Measurements from ENCODE around the gene IL16. TPM values are rescaled to one million over a fixed set of nuclear protein-coding genes. Genes with fewer than 3 reads are reported as not detected.
"Not testable (repeated sequence)": the region's sequence is repeated elsewhere in the genome, so short reads cannot be mapped to it uniquely, and the experiment has no call there.

The IL16 gene
- polyA plus RNA-seq, 1 donor: 8.1 TPM

DNA sequence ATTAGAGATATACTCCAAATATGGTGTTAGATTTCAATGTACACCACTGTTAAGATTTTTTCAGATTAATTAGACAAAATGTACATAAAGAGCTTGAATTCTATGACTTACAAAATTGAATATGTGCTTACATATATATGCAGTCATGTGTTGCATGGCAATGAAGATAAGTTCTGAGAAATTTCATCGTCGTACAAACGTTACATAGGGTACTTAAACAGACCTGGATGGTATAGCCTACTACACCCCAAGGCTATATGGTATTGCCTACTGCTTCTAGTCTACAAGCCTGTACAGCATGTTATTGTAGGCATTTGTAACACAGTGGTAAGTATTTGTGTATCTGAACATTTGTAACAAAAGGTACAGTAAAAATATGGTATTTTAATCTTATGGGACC, 9.3 kb downstream of the IL16 start:
- DNase-seq: no peak
- Histone ChIP-seq H3K36me3 (ENCODE audit: control insufficient read depth, insufficient read depth, low read length) (no peaks in the 10 kb centered on the region), H3K27me3 (ENCODE audit: control insufficient read depth, insufficient read depth, low read length) (no peaks in the 10 kb centered on the region), H3K4me3 (ENCODE audit: low read length) (no peak overlapping the region), H3K4me1 (ENCODE audit: control insufficient read depth, insufficient read depth, low read length) (no peaks in the 10 kb centered on the region), H3K27ac (ENCODE audit: low read length) (no peak overlapping the region), H3K9me3 (ENCODE audit: control insufficient read depth, low read depth, low read length) (no peaks in the 10 kb centered on the region)
- no CpG with 5 or more reads among the region's 3 CpGs for WGBS (ENCODE audit: insufficient coverage, low lambda C conversion rate)

DNA sequence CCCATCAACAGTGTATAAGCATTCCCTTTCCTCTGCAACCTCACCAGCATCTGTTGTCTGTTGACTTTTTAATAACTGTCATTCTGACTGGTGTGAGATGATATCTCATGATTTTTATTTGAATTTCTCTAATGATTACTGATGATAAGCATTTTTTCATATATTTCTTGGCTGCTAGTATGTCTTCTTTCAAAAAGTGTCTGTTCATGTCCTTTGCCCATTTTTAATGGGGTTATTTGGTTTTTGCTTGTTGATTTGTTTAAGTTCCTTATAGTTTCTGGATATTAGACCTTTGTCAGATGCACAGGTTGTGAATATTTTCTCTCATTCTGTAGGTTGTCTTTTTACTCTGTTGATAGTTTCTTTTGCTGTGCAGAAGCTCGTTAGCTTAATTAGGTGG, 11.3 kb downstream of the IL16 start:
- H3K4me3 ChIP-seq (ENCODE audit: low read length); H3K36me3 ChIP-seq (ENCODE audit: control insufficient read depth, insufficient read depth, low read length); H3K9me3 ChIP-seq (ENCODE audit: control insufficient read depth, low read depth, low read length); DNase-seq; H3K27me3 ChIP-seq (ENCODE audit: control insufficient read depth, insufficient read depth, low read length); H3K4me1 ChIP-seq (ENCODE audit: control insufficient read depth, insufficient read depth, low read length); H3K27ac ChIP-seq (ENCODE audit: low read length): not testable (repeated sequence)
- no CpG with 5 or more reads among the region's 1 CpG for WGBS (ENCODE audit: insufficient coverage, low lambda C conversion rate)

DNA sequence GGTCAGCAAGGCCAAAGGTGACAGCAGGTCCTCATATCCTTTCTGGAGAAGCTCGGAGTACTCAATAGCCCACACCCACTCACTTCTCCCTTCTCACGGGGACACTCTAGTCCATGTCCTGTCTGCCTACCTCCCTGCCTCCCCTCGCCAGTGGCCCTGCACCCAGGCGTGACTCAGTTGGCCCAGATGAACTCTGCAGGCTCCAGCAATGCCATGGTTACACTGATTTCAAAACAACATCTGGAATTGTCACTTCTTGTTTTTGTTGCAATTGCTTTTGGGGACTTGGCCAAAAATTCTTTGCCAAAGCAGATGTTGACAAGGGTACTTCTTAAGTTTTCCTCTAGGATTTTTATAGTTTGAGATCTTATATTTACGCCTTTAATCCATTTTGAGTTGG, 13.0 kb downstream of the IL16 start:
- no CpG with 5 or more reads among the region's 5 CpGs for WGBS (ENCODE audit: insufficient coverage, low lambda C conversion rate)
- Histone ChIP-seq H3K36me3 (ENCODE audit: control insufficient read depth, insufficient read depth, low read length) (no peaks in the 10 kb centered on the region), H3K27ac (ENCODE audit: low read length) (no peak overlapping the region), H3K9me3 (ENCODE audit: control insufficient read depth, low read depth, low read length) (no peaks in the 10 kb centered on the region), H3K27me3 (ENCODE audit: control insufficient read depth, insufficient read depth, low read length) (no peaks in the 10 kb centered on the region), H3K4me3 (ENCODE audit: low read length) (no peak overlapping the region), H3K4me1 (ENCODE audit: control insufficient read depth, insufficient read depth, low read length) (no peaks in the 10 kb centered on the region)
- DNase-seq: no peak

DNA sequence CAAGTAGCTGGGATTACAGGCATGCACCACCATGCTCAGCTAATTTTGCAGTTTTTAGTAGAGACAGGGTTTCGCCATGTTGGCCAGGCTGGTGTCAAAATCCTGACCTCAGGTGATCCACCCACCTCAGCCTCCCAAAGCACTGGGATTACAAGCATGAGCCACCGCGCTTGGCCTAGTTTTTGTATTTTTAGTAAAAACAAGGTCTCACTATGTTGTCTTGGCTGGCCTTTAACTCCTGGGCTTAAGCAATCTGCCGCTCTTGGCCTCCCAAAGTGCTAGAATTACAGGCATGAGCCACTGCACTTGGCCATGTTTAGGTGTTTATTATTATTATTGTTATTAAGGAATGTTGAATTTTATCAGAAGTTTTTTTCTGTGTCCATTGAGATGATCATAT, 14.7 kb downstream of the IL16 start:
- no peaks in the 10 kb centered on the region for H3K9me3 ChIP-seq (ENCODE audit: control insufficient read depth, low read depth, low read length)
- no CpG with 5 or more reads among the region's 4 CpGs for WGBS (ENCODE audit: insufficient coverage, low lambda C conversion rate)
- no peak for DNase-seq
- H3K27me3 ChIP-seq (ENCODE audit: control insufficient read depth, insufficient read depth, low read length): no peaks in the 10 kb centered on the region
- no peaks in the 10 kb centered on the region for H3K36me3 ChIP-seq (ENCODE audit: control insufficient read depth, insufficient read depth, low read length)
- H3K27ac ChIP-seq (ENCODE audit: low read length): no peak overlapping the region
- H3K4me1 ChIP-seq (ENCODE audit: control insufficient read depth, insufficient read depth, low read length): no peaks in the 10 kb centered on the region
- no peak overlapping the region for H3K4me3 ChIP-seq (ENCODE audit: low read length)

DNA sequence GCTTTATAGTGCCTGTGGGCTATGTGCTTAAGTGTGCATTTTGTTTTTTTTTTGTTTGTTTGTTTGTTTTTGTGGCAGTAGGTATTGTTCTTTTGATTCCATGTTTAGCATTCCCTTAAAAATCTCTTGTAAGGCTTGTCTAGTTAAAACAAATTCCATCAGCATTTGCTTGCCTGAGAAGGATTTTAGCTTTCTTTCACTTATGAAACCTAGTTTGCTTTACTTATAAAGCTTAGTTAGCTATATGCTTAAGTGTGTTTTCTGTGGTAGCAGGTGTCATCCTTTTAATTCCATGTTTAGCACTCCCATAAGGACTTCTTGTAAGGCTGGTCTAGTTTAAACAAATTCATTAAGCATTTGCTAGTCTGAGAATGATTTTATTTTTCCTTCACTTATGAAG, 17.3 kb downstream of the IL16 start:
- Histone ChIP-seq H3K27me3 (ENCODE audit: control insufficient read depth, insufficient read depth, low read length) (no peaks in the 10 kb centered on the region), H3K27ac (ENCODE audit: low read length) (no peak overlapping the region), H3K9me3 (ENCODE audit: control insufficient read depth, low read depth, low read length) (no peaks in the 10 kb centered on the region), H3K4me3 (ENCODE audit: low read length) (no peak overlapping the region), H3K4me1 (ENCODE audit: control insufficient read depth, insufficient read depth, low read length) (no peaks in the 10 kb centered on the region), H3K36me3 (ENCODE audit: control insufficient read depth, insufficient read depth, low read length) (no peaks in the 10 kb centered on the region)
- DNase-seq: no peak

DNA sequence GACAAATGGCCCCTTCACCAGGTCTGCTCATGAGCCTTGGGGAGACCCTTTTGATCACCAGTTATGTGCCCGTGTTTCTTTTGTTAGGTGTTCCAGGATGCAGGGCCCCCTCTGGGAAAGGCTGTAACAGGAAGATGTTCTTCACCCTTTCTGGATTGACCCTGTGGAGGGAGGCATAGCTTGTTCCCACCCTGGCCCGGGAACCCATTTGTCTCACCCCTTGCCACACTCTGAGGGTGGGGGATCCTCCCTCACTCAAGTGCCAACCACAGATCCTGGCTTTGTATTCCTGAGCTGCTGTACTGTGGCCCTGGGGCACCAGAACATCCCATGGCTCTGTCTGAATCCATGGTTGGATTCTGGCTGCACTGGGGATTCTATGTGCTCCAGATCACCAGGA, 18.9 kb downstream of the IL16 start:
- H3K27me3 ChIP-seq (ENCODE audit: control insufficient read depth, insufficient read depth, low read length): no peaks in the 10 kb centered on the region
- no peak overlapping the region for H3K27ac ChIP-seq (ENCODE audit: low read length)
- H3K4me1 ChIP-seq (ENCODE audit: control insufficient read depth, insufficient read depth, low read length): no peaks in the 10 kb centered on the region
- H3K36me3 ChIP-seq (ENCODE audit: control insufficient read depth, insufficient read depth, low read length): no peaks in the 10 kb centered on the region
- WGBS (ENCODE audit: insufficient coverage, low lambda C conversion rate): no CpG with 5 or more reads among the region's 2 CpGs
- H3K4me3 ChIP-seq (ENCODE audit: low read length): no peak overlapping the region
- no peaks in the 10 kb centered on the region for H3K9me3 ChIP-seq (ENCODE audit: control insufficient read depth, low read depth, low read length)
- DNase-seq: no peak

DNA sequence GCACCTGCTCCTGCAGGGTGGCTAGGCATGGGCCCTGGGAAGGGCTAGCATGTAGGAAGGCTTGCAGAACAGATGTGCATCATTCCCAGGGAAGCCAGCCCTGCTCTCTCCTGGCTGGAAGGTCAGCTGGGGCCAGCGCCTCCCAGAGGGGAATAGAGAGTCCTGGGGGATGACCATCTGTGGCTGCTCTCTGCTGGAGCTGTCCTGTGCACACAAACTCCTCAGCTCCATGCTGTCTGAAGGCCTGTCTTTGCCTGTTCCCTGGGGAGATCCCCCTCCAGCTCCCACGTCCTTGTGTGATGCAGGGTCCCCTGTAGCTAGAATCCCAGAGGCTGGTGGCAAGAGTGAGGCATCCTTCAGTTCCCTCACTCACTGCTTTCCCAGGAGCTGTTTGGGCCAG, 19.3 kb downstream of the IL16 start:
- Histone ChIP-seq H3K36me3 (ENCODE audit: control insufficient read depth, insufficient read depth, low read length) (no peaks in the 10 kb centered on the region), H3K27ac (ENCODE audit: low read length) (no peak overlapping the region), H3K27me3 (ENCODE audit: control insufficient read depth, insufficient read depth, low read length) (no peaks in the 10 kb centered on the region), H3K4me3 (ENCODE audit: low read length) (no peak overlapping the region), H3K4me1 (ENCODE audit: control insufficient read depth, insufficient read depth, low read length) (no peaks in the 10 kb centered on the region), H3K9me3 (ENCODE audit: control insufficient read depth, low read depth, low read length) (no peaks in the 10 kb centered on the region)
- no peak for DNase-seq
- no CpG with 5 or more reads among the region's 2 CpGs for WGBS (ENCODE audit: insufficient coverage, low lambda C conversion rate)

DNA sequence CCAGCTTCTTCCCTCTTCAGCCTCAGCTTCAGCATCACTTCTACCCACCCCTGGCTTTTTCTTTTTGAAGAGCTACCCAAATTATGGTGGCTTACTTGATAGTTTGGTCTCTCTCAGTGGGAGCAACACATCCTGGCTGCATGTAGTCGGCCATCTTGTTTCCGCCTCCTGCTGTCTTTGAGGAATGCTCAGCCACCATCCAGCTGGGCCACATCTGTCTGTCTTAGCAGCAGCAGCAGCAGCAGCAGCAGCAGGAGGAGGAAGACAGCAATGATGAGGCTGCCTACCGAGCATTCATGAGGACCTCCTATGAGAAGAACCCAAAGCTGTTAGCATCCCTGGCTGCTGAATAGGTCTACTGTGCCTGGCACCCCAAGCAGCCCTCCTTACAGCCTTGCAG, 19.7 kb downstream of the IL16 start:
- H3K4me3 ChIP-seq (ENCODE audit: low read length): no peak overlapping the region
- H3K36me3 ChIP-seq (ENCODE audit: control insufficient read depth, insufficient read depth, low read length): no peaks in the 10 kb centered on the region
- no peak overlapping the region for H3K27ac ChIP-seq (ENCODE audit: low read length)
- H3K4me1 ChIP-seq (ENCODE audit: control insufficient read depth, insufficient read depth, low read length): no peaks in the 10 kb centered on the region
- no peaks in the 10 kb centered on the region for H3K27me3 ChIP-seq (ENCODE audit: control insufficient read depth, insufficient read depth, low read length)
- no CpG with 5 or more reads among the region's 3 CpGs for WGBS (ENCODE audit: insufficient coverage, low lambda C conversion rate)
- DNase-seq: no peak
- no peaks in the 10 kb centered on the region for H3K9me3 ChIP-seq (ENCODE audit: control insufficient read depth, low read depth, low read length)

DNA sequence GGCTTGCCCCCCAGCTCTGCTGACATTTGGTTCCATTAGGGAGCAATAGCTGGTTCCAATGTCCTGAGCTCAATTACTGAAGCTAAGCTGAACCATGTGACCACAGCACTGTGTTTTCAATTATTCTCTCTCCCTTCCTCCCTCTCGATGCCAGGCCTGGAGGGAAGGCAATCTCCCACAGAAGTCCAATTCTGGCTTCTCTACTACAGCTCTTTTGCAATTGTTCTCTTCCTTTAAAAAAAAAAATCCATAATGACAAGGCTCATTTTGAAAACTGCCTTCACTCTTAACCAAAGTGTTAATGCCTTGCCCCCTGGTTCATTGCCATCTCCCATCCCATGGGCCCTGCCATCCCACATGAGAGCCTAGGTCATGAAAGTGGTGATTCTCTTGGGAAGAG, 24.8 kb downstream of the IL16 start:
- WGBS (ENCODE audit: insufficient coverage, low lambda C conversion rate): no CpG with 5 or more reads among the region's 1 CpG
- H3K27me3 ChIP-seq (ENCODE audit: control insufficient read depth, insufficient read depth, low read length): no peaks in the 10 kb centered on the region
- H3K27ac ChIP-seq (ENCODE audit: low read length): no peak overlapping the region
- no peaks in the 10 kb centered on the region for H3K36me3 ChIP-seq (ENCODE audit: control insufficient read depth, insufficient read depth, low read length)
- H3K4me1 ChIP-seq (ENCODE audit: control insufficient read depth, insufficient read depth, low read length): no peaks in the 10 kb centered on the region
- no peak overlapping the region for H3K4me3 ChIP-seq (ENCODE audit: low read length)
- no peak for DNase-seq
- no peaks in the 10 kb centered on the region for H3K9me3 ChIP-seq (ENCODE audit: control insufficient read depth, low read depth, low read length)

DNA sequence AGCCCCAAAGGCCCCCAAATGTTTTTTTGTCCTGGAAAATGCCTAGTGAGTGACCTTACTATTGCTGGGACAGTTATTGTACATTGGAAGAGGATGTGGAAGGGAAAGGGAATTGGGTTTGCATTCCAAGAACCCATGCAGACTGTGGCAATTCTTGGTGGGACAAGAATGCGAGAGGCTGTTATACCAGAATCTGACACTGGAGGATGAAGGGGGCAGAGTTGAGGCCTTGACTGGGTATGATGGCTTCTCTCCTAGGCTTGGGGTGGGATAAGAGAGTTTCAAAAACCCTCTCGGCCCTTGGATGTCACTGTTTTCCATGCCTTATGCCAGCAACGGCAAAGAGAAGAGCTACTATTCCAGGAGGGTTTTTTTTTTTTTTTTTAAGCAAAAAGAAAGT, 25.3 kb downstream of the IL16 start:
- H3K4me3 ChIP-seq (ENCODE audit: low read length): no peak overlapping the region
- H3K36me3 ChIP-seq (ENCODE audit: control insufficient read depth, insufficient read depth, low read length): no peaks in the 10 kb centered on the region
- 75% methylated on average over 1 of the region's 3 CpGs for WGBS (ENCODE audit: insufficient coverage, low lambda C conversion rate)
- H3K27ac ChIP-seq (ENCODE audit: low read length): no peak overlapping the region
- H3K27me3 ChIP-seq (ENCODE audit: control insufficient read depth, insufficient read depth, low read length): no peaks in the 10 kb centered on the region
- no peak for DNase-seq
- no peaks in the 10 kb centered on the region for H3K4me1 ChIP-seq (ENCODE audit: control insufficient read depth, insufficient read depth, low read length)
- no peaks in the 10 kb centered on the region for H3K9me3 ChIP-seq (ENCODE audit: control insufficient read depth, low read depth, low read length)

DNA sequence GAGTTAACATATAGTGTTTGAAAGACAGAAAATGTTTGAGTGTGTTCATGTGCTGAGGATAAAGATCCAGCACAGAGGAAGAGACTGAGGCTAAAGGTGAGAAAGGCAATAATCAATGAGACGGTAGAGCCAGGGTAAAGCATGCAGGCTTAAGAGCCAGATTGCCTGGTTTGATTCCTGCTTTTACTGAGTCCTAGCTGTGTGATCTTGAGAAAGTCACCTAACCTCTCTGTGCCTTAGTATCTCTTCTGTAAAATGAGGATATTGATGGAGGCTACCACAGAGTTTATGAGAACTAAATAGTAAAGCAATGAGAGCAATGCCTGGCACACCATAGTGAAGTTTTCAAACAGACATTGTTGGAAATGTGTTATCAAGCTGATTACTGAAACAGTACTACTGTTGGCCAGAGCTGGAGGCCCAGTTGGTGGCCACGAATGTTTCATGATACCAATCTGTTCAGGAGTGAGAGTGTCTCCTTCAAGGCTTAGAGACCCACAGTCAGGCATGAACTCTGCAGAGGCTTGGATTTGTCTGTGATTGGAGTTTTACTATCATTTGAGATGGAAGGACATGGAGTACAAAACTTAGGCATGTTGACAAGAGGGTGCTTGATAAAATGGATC, 26.8 kb downstream of the IL16 start:
- H3K4me3 ChIP-seq (ENCODE audit: low read length): no peak overlapping the region
- H3K4me1 ChIP-seq (ENCODE audit: control insufficient read depth, insufficient read depth, low read length): no peaks in the 10 kb centered on the region
- peak in 1 of 2 donors; percentile 5 for DNase-seq
- no peak overlapping the region for H3K27ac ChIP-seq (ENCODE audit: low read length)
- H3K9me3 ChIP-seq (ENCODE audit: control insufficient read depth, low read depth, low read length): no peaks in the 10 kb centered on the region
- WGBS (ENCODE audit: insufficient coverage, low lambda C conversion rate): 29% methylated on average over 1 of the region's 2 CpGs
- H3K36me3 ChIP-seq (ENCODE audit: control insufficient read depth, insufficient read depth, low read length): no peaks in the 10 kb centered on the region
- no peaks in the 10 kb centered on the region for H3K27me3 ChIP-seq (ENCODE audit: control insufficient read depth, insufficient read depth, low read length)

All from large intestine (tissue), 3 donors.